Mononuclear cell (primary cell): ENCODE results near the gene LARGE1. TPM values are rescaled to one million over a fixed set of nuclear protein-coding genes. Genes with fewer than 3 reads are reported as not detected.

Experiments used
- H3K27me3 ChIP-seq: 2 replicates; pipeline ENCODE4 v1.6.0; 2011; ENCODE audit warnings: low read length, control low read depth; ENCODE audit not compliant: insufficient read depth
- H3K4me1 ChIP-seq: 2 replicates; pipeline ENCODE4 v1.5.1; 2011; ENCODE audit warnings: mild to moderate bottlenecking, low read length, control low read depth; ENCODE audit not compliant: insufficient read depth
- H3K4me3 ChIP-seq: 2 replicates; pipeline ENCODE4 v1.5.1; 2011; ENCODE audit warnings: mild to moderate bottlenecking, low read length, moderate library complexity
- H3K9me3 ChIP-seq: 2 replicates; pipeline ENCODE4 v1.5.1; 2011; ENCODE audit warnings: low read depth, mild to moderate bottlenecking, control low read depth, low read length
- total RNA-seq: library from RNA; depleted of rRNA; stranded (reverse); fragments of >200 nt; gene quantifications from one replicate; pipeline ENCODE4 v1.2.3, GENCODE V29; 2012

The LARGE1 gene
- total RNA-seq, 1 donor = 3.9 TPM

- H3K27me3 ChIP-seq = no peaks in the 10 kb centered on the region
- H3K4me3 ChIP-seq = no peak overlapping the region
- peaks cover 16% of the 10 kb centered on the region for H3K4me1 ChIP-seq
- no peaks in the 10 kb centered on the region for H3K9me3 ChIP-seq
Measured at GRCh38 chr22:33274214-33275072, 645.8 kb downstream of the LARGE1 start.

- Histone ChIP-seq H3K4me3 (no peak overlapping the region), H3K9me3 (no peaks in the 10 kb centered on the region), H3K27me3 (no peaks in the 10 kb centered on the region), H3K4me1 (peaks cover 16% of the 10 kb centered on the region)
Measured at GRCh38 chr22:33272871-33273270, 647.4 kb downstream of the LARGE1 start.

- Histone ChIP-seq H3K27me3 (no peaks in the 10 kb centered on the region), H3K4me1 (peaks cover 16% of the 10 kb centered on the region), H3K4me3 (no peak overlapping the region), H3K9me3 (no peaks in the 10 kb centered on the region)
Measured at GRCh38 chr22:33272180-33272579, 648.1 kb downstream of the LARGE1 start.

GRCh38 chr22:33271390-33272161 lies 648.7 kb downstream of the LARGE1 start:
- H3K4me1 ChIP-seq = peaks cover 16% of the 10 kb centered on the region
- no peak overlapping the region for H3K4me3 ChIP-seq
- no peaks in the 10 kb centered on the region for H3K9me3 ChIP-seq
- H3K27me3 ChIP-seq = no peaks in the 10 kb centered on the region

- H3K4me3 ChIP-seq = no peak overlapping the region
- peaks cover 16% of the 10 kb centered on the region for H3K4me1 ChIP-seq
- no peaks in the 10 kb centered on the region for H3K9me3 ChIP-seq
- no peaks in the 10 kb centered on the region for H3K27me3 ChIP-seq
Measured at GRCh38 chr22:33270596-33270995, 649.7 kb downstream of the LARGE1 start.

GRCh38 chr22:33261699-33262098 lies 658.6 kb downstream of the LARGE1 start:
- Histone ChIP-seq H3K27me3 (no peaks in the 10 kb centered on the region), H3K4me1 (no peaks in the 10 kb centered on the region), H3K9me3 (no peaks in the 10 kb centered on the region), H3K4me3 (no peak overlapping the region)

- no peak overlapping the region for H3K4me3 ChIP-seq
- peaks cover 4% of the 10 kb centered on the region for H3K4me1 ChIP-seq
- no peaks in the 10 kb centered on the region for H3K27me3 ChIP-seq
Measured at GRCh38 chr22:33260498-33260897, 659.8 kb downstream of the LARGE1 start.

GRCh38 chr22:33255791-33256190 lies 664.5 kb downstream of the LARGE1 start:
- Histone ChIP-seq H3K9me3 (no peaks in the 10 kb centered on the region), H3K4me3 (no peak overlapping the region), H3K4me1 (peaks cover 4% of the 10 kb centered on the region)

More at GRCh38 chr22:33260498-33260897, 659.8 kb downstream of the LARGE1 start:
- no peaks in the 10 kb centered on the region for H3K9me3 ChIP-seq

GRCh38 chr22:33248948-33249347 lies 671.3 kb downstream of the LARGE1 start:
- Histone ChIP-seq H3K9me3 (no peaks in the 10 kb centered on the region), H3K4me1 (no peaks in the 10 kb centered on the region), H3K4me3 (no peak overlapping the region), H3K27me3 (no peaks in the 10 kb centered on the region)

More at GRCh38 chr22:33255791-33256190, 664.5 kb downstream of the LARGE1 start:
- H3K27me3 ChIP-seq = no peaks in the 10 kb centered on the region

GRCh38 chr22:33247758-33248157 lies 672.5 kb downstream of the LARGE1 start:
- H3K27me3 ChIP-seq = no peaks in the 10 kb centered on the region
- no peak overlapping the region for H3K4me3 ChIP-seq
- H3K9me3 ChIP-seq = no peaks in the 10 kb centered on the region
- no peaks in the 10 kb centered on the region for H3K4me1 ChIP-seq

- no peaks in the 10 kb centered on the region for H3K27me3 ChIP-seq
- no peak overlapping the region for H3K4me3 ChIP-seq
- H3K4me1 ChIP-seq = no peaks in the 10 kb centered on the region
- no peaks in the 10 kb centered on the region for H3K9me3 ChIP-seq
Measured at GRCh38 chr22:33242078-33242477, 678.2 kb downstream of the LARGE1 start.

- H3K27me3 ChIP-seq = no peaks in the 10 kb centered on the region
Measured at GRCh38 chr22:33240888-33241475, 679.3 kb downstream of the LARGE1 start.

GRCh38 chr22:33232071-33232470 lies 688.2 kb downstream of the LARGE1 start:
- Histone ChIP-seq H3K9me3 (peaks cover 34% of the 10 kb centered on the region), H3K27me3 (no peaks in the 10 kb centered on the region), H3K4me1 (no peaks in the 10 kb centered on the region), H3K4me3 (no peak overlapping the region)

More at GRCh38 chr22:33240888-33241475, 679.3 kb downstream of the LARGE1 start:
- H3K4me1 ChIP-seq = no peaks in the 10 kb centered on the region
- H3K9me3 ChIP-seq = no peaks in the 10 kb centered on the region
- no peak overlapping the region for H3K4me3 ChIP-seq

GRCh38 chr22:33227791-33228190 lies 692.5 kb downstream of the LARGE1 start:
- H3K4me3 ChIP-seq = no peak overlapping the region
- no peaks in the 10 kb centered on the region for H3K27me3 ChIP-seq
- no peaks in the 10 kb centered on the region for H3K4me1 ChIP-seq
- H3K9me3 ChIP-seq = peaks cover 34% of the 10 kb centered on the region

- Histone ChIP-seq H3K9me3 (peaks cover 13% of the 10 kb centered on the region), H3K4me1 (no peaks in the 10 kb centered on the region), H3K27me3 (no peaks in the 10 kb centered on the region)
Measured at GRCh38 chr22:33224841-33225240, 695.4 kb downstream of the LARGE1 start.

More at GRCh38 chr22:33224841-33225240, 695.4 kb downstream of the LARGE1 start:
- H3K4me3 ChIP-seq = no peak overlapping the region
